Stimulated activated CD8-positive, alpha-beta memory T cell treated with anti-CD3 and anti-CD28 coated beads, Interleukin-4, amount 100 ng/mL, for 48 hours (primary cell): ENCODE data around the gene ADCY3.
A peak's percentile ranks its signal among the peaks of the same experiment; 100 is the strongest.

Experiments used
- DNase-seq: peaks from one replicate; pipeline ENCODE4 v3.0.0-alpha.2; 2020

ADCY3 gene

GRCh38 chr2:24924732-24925131, 4.7 kb upstream of the ADCY3 start:
- no peak for DNase-seq

GRCh38 chr2:24924266-24924665, 4.2 kb upstream of the ADCY3 start:
- DNase-seq, result no peak

GRCh38 chr2:24923106-24923505, 3.1 kb upstream of the ADCY3 start:
- DNase-seq, result no peak

GRCh38 chr2:24922556-24922955, 2.5 kb upstream of the ADCY3 start:
- DNase-seq, result no peak

DNA sequence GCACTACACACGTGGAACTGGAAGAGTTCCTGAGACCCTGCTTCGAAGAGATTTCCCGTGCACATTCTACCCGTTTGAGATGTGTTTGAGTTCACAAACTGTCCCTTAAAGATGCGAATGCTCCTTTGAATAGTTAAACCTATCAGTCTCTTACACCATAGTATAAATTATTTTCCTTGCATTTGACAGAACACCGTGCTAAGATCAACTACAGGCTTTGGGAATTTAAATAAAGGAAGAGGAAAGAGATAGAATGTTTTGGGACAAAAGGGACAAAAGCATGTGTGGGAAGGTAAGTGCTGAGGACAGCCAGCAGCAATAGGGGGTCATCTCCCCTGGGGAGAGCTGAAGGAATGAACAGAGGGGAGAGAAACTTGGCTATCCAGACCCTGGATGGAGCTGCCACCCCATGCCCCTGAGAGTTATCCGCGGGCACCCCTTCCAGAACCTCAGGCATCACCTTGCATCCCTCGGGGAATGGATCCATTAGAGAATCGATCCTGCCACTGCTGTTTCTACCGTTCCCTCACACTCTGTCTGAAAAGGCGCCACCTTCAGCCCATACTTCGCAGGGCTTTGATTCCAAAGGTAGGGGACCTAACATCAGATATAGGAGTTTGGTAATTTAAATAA, 888 bp upstream of the ADCY3 start:
- peak; percentile 50 for DNase-seq

GRCh38 chr2:24919506-24920097, 435 bp downstream of the ADCY3 start:
- DNase-seq, result peak; percentile 54

DNA sequence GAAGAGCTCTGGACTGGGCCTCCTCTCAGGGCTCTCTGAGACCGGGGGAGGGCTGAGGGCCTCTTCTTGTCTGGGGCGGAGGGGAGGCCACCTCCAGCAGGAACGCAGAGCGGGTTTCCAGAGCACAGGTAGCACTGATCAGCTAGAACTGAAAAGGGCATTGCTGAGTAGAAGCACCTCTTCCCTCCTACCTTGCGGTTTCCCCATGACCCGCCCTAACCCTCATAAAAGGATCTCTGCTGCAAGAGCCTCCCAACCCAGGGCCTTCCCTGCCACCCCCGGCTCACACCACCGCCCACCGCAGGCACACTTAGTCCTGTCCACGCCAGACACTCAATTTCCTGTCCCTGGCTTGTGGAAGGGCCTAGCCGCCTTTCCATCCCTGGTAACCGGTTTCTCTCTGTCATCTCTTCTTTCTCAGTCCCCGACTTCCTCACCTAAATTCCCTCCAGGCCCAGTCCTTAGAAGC, 966 bp downstream of the ADCY3 start:
- peak; percentile 76 for DNase-seq

- DNase-seq, result no peak
Measured at GRCh38 chr2:24918326-24919036, 1.6 kb downstream of the ADCY3 start.

DNA sequence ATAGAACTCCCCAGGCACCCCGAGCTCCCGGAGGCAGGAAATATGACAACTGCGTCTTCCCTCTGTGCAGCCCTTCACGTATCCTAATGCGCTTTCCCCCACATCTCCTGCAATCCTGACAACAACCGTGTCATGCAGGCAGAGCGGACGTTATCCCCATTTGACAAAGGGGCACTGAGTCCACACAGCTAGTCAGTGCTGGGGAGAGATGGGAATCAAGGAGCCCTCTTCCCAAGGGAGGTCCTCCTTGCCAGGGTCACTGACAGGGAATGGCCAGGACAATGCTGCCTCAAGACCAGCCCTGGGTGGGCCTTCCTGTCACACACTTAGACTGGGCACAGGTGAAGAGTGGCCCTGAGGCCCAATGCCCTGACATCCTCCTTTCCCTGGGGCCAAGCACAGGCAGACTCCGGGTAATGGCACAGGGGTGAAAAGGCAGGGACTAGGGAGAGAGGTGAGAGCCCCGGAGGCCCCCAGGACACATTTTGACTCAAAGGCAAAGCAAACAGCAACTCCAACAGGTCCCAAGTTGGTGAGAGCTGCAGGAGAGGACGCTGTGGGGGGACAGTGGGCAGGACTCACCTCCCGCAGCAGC, 2.2 kb downstream of the ADCY3 start:
- no peak for DNase-seq

DNA sequence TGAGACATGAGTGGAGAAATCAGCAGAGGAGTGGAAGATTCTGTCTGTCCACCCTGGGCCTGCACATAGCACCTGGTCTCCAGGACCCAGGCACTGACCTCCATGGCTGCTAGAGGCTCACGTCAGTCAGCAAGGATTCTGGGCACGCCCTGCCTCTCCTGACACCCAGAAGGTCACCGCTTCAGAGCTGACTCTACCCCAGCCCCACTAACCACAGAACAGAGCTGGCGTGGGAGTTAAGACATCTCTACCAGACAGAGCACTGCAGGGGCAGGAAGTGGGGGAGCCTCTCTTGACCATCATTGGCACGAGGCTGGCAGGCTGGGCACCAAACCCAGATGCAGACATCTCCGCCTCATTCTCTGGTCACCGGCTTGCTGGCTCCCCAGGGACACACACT, 3.0 kb downstream of the ADCY3 start:
- peak; percentile 76 for DNase-seq

DNA sequence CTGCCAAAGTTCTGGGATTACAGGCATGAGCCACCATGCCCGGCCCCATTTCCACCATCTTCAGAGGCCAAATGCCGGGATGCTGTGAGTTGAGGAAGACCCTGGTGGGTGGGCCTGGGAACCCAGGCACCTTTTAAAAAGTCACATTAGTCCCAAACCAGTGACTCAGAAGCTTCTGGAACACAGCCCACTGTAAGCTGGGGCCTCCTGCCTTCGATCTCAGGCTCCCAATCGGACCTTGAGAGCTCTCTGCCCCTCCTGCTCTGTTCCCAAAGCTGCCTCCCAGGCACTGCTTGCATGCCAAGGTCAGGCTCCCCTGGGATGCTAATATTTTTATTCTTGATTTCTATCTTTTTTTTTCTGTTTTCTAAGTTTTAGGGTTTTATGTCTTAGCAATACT, 4.2 kb downstream of the ADCY3 start:
- no peak for DNase-seq

- DNase-seq, result no peak
Measured at GRCh38 chr2:24915175-24915574, 4.9 kb downstream of the ADCY3 start.

DNA sequence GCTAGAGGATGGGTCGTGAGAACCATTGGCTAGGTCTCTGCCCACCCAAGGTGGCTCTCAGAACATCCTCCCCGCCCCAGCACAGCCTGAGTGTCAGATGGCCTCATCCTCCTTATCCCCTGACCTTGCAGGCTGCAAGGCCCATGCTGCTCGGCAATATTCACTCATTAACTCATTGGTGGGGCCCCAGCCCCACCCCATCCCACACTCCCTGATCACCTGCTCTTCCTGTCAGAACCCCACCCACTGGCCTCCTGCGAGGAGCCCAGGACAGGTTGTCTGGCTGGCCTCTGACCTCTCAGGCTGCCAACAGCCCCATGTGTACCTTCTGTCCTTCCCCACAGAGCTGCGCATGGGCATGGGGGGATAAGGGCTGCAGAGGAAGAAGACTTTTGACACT, 5.3 kb downstream of the ADCY3 start:
- DNase-seq, result no peak

GRCh38 chr2:24913911-24914310, 6.1 kb downstream of the ADCY3 start:
- no peak for DNase-seq

GRCh38 chr2:24912986-24913385, 7.1 kb downstream of the ADCY3 start:
- no peak for DNase-seq

GRCh38 chr2:24912523-24912922, 7.5 kb downstream of the ADCY3 start:
- no peak for DNase-seq

DNA sequence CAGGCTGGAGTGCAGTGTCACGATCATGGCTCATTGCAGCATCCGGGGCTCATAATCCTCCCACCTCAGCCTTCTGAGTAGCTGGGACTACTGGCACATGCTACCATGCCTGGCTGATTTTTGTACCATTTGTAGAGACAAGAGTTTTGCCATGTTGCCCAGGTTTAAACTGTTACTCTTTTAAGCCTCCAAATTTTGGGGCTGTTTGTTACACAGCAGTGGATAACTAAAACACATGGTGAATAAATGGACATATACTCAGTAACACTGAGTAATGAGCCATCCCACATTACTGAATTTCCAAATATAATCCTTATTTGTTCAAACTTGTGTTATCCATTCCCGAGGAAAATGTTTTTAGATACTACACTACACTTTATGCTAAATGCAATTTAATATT, 9.8 kb downstream of the ADCY3 start:
- DNase-seq, result no peak

DNA sequence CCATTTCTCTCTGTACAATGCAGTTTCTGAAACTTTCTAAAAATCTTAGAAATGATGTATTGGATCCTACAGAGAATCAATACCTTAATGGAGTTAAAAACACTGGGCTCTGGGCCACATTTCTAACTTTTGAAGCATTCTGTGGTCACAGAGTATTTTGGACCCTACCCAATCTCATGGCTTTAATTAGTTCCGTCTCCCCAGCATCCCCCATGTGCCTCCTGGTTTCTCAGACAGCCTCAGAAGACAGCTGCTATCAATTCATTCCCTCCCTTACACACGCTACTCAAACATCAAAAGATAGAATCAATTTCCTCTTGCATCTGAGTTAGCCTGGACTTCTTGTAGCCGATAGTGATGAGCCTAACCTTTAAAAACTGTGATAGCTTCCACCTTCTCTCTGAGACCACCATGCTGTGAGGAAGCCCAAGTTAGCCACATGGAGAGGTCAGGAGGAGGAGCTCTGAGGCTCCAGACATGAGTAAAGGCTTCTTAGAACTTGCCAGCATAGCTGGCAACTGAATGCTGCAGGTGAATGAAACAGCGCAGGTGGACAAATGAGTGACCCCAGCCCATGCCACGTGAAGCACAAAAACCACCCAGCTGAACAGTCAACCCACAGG, 10.4 kb downstream of the ADCY3 start:
- DNase-seq, result no peak

GRCh38 chr2:24908461-24908901, 11.6 kb downstream of the ADCY3 start:
- no peak for DNase-seq

DNA sequence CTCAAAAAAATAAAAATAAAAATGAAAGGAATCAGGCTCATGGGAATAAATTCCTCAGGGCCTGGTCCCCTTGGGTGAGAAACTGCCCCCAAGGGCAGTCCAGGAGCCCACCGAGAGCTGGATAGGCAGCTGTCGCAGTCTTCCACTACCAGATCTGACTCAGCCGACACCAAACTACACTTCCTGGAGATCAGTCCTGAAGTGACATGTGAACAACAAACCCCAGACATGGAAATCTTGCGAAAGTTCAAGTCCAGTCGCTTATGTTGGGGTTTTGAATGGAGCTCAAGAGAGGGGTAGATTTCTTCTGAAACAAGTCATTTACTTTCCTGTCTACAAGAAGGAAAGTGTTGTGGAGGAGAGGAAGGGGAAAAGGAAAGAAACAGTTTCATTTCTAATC, 12.9 kb downstream of the ADCY3 start:
- DNase-seq, result no peak

- no peak for DNase-seq
Measured at GRCh38 chr2:24906466-24906865, 13.6 kb downstream of the ADCY3 start.

- DNase-seq, result no peak
Measured at GRCh38 chr2:24903161-24904103, 16.6 kb downstream of the ADCY3 start.
